GM12875 (cell line): ENCODE results near the gene BABAM2.

Source experiments
- H3K4me3 ChIP-seq: one replicate; pipeline ENCODE4 v1.5.1; 2011; ENCODE audit warnings: low read depth, low read length, control low read depth
- TF ChIP-seq, protein P1 (sequence below): IDR thresholded peaks from 2 replicates; pipeline ENCODE4 v1.5.1; 2011; ENCODE audit warnings: low read depth, mild to moderate bottlenecking, control low read depth, inconsistent platforms, low read length, moderate library complexity, borderline replicate concordance; ENCODE audit not compliant: insufficient read depth

Gene BABAM2

DNA sequence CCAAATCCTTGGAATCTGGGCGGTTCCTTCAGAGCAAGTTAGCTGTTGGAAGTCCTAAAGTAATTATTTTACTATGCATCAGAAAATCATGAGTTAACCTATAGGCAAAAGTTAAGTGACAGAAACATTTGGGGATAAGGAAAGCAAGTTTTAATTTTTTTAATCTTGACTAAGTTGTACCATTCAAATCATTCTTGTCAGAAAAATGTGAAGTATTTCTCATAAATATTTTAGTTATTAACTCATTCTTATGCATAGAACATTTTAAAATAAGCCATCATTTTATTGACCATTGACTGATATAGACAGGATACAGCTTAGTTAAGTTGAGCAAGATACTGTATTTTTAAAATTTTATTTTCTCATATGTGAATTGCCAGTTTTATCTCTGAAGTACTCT is 403.9 kb downstream of the BABAM2 start:
- H3K4me3 ChIP-seq = no peak overlapping the region
- TF ChIP-seq, protein P1, sequence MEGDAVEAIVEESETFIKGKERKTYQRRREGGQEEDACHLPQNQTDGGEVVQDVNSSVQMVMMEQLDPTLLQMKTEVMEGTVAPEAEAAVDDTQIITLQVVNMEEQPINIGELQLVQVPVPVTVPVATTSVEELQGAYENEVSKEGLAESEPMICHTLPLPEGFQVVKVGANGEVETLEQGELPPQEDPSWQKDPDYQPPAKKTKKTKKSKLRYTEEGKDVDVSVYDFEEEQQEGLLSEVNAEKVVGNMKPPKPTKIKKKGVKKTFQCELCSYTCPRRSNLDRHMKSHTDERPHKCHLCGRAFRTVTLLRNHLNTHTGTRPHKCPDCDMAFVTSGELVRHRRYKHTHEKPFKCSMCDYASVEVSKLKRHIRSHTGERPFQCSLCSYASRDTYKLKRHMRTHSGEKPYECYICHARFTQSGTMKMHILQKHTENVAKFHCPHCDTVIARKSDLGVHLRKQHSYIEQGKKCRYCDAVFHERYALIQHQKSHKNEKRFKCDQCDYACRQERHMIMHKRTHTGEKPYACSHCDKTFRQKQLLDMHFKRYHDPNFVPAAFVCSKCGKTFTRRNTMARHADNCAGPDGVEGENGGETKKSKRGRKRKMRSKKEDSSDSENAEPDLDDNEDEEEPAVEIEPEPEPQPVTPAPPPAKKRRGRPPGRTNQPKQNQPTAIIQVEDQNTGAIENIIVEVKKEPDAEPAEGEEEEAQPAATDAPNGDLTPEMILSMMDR = no peak

DNA sequence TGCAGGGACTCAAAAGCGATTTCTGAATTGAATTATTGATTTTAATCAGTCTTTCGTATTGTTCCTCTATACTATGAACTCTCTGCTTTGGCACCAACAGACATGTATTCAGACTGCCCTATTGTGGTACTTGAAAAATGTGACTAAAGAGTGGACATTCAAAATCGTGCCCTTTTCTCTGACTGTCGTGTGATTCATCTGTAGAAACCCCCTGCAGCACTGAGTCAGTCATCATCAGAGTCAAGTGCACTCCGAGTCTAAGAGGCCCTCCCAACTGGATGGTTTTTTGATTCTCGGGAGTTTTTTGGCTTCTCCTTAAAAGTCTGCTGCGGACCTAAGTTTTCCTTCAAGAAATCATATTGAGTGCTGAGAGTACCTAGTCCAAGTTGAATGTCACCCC is 405.7 kb downstream of the BABAM2 start:
- no peak overlapping the region for H3K4me3 ChIP-seq
- TF ChIP-seq, protein P1 = no peak

DNA sequence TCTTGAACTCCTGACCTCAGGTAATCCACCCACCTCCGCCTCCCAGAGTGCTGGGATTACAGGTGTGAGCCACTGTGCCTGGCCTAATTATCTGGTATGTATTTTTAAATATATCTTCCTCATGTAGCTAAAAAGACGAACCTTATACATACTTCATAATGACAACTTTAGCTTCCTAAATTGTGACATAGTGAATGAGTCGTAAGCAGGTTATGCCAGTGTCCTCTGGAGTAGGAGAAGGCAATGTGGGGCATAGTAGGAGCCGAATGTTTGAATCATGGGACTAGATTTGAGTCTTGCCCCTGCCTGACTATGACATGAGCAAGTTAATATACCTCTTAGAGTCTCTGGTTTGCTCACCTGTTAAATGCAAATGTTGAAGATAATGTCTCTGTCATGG is 406.4 kb downstream of the BABAM2 start:
- no peak overlapping the region for H3K4me3 ChIP-seq
- TF ChIP-seq, protein P1 = no peak

DNA sequence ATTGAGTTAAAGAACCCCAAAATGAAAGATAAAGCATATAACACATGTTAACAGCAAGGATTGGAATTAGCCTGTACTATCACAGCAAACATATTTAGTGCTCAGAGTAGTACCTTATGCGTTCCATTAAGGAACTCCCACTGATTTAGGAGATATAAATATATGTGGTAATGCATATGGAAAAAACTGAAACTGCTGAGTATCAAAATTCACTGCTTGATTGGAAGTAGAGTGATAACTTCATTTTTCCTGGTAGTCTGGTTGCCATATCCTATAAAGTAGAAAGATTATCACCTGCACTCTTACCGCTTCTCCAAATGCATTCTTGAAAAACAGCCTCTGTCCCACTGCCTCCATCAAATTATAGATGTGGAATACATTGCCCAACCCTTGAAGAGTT is 407.0 kb downstream of the BABAM2 start:
- TF ChIP-seq, protein P1 = no peak
- H3K4me3 ChIP-seq = no peak overlapping the region

DNA sequence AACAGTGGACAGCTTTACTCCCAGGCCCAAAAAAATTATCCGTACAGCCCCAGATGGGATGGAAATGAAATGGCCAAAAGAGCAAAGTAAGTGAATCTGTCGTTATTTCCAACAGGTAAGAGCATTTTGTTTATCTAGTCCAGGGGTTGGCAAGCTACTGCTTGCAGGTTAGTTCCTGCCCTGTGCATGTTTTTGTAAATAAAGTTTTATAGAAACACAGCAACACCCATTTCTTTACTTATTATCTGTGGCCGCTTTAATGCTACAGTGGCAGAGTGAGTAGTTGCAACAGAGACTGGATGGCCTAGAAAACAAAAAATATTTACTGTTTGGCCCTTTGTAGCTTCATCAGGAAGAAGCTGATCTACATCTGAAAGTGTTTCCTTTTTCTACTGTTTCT is 407.9 kb downstream of the BABAM2 start:
- H3K4me3 ChIP-seq = no peak overlapping the region

DNA sequence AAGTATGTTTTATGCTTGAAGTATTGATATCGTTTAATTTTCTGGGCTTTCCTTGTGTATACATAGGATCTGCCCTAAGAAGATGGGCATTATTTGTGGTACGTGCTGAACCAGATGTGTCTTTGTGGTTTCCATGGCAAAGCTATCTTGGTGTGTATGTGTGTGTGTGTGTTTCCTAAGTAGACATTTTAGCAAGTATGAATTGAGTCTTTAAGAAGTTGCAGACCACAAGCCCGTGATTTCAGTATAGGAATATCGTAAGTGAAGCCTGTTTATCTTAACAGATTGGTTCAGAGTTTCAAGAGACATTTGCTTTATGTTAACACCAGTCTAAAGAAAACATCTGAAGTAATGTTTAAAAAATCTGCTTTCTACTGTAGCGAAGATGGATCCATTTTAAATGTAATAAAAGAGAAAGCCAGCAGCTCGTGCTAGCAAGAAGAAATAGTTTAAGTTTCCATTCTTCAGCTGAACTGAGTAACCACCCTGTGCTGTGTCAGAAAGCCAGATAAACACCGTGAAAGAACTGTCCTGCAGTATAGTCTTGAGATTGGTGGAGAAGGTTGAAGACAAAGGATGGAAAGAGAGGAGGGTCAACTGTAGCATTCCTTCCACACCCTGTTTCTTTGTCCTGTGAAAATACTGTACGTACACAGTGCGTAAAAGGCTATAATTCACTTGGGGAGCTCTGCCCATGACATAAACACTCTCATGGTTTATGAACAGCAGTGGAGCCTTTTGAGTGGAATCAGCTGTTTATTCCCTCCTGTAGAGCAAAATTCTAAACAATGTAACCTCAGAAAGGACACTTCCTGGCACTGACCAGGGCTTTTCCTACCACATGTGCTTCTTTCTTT is 410.2 kb downstream of the BABAM2 start:
- TF ChIP-seq, protein P1 = no peak
- H3K4me3 ChIP-seq = no peak overlapping the region

More for the DNA sequence above, 407.9 kb downstream of the BABAM2 start:
- TF ChIP-seq, protein P1 = no peak

DNA sequence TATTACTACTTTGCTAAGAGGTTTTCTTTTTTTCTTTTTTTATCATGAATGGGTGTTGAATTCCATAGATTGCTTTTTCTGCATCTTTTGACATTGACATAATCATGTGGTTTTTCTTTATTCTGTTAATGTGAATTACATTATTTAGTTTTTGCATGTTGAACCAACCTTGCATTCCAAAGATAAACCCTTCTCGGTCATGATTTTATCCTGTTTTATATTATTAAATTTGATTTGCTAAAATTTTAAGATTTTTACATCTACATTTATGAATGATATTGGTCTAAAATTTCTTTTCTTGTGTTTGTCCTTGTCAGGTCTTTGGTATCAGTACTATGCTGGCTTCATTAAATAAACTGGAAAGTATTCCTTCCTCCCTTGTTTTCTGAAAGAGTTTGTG is 414.7 kb downstream of the BABAM2 start:
- no peak overlapping the region for H3K4me3 ChIP-seq
- TF ChIP-seq, protein P1 = no peak
